GM12872 (cell line): ENCODE data around the gene PTRH2.
A peak's percentile ranks its signal among the peaks of the same experiment; 100 is the strongest.

Experiments used
- TF ChIP-seq, protein P1 (sequence below): IDR thresholded peaks from 3 replicates; pipeline ENCODE4 v1.5.1; 2011; ENCODE audit warnings: low read depth, mild to moderate bottlenecking, low read length, moderate library complexity; ENCODE audit not compliant: insufficient read depth

Gene PTRH2

DNA sequence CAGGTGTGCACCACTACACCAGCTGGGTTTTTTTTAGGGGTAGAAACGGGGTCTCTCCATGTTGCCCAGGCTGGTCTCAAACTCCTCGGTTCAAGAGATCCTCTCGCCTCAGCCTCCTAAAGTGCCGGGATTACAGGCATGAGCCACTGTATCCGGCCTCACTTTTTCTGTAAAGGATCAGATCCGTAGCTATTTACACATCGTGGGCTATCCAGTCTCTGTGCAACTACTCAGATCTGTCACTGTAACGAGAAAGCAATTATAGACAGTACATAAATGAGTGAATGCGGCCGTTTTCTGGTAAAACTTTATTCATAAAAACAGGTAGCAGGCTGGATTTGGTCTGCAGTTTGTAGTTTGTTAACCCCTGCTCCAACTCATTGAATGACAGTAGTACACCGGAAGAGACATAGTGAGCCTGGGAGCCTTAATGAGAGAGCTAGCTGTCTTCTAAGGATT, 44.8 kb upstream of the PTRH2 start:
- TF ChIP-seq, protein P1, sequence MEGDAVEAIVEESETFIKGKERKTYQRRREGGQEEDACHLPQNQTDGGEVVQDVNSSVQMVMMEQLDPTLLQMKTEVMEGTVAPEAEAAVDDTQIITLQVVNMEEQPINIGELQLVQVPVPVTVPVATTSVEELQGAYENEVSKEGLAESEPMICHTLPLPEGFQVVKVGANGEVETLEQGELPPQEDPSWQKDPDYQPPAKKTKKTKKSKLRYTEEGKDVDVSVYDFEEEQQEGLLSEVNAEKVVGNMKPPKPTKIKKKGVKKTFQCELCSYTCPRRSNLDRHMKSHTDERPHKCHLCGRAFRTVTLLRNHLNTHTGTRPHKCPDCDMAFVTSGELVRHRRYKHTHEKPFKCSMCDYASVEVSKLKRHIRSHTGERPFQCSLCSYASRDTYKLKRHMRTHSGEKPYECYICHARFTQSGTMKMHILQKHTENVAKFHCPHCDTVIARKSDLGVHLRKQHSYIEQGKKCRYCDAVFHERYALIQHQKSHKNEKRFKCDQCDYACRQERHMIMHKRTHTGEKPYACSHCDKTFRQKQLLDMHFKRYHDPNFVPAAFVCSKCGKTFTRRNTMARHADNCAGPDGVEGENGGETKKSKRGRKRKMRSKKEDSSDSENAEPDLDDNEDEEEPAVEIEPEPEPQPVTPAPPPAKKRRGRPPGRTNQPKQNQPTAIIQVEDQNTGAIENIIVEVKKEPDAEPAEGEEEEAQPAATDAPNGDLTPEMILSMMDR, result no peak

DNA sequence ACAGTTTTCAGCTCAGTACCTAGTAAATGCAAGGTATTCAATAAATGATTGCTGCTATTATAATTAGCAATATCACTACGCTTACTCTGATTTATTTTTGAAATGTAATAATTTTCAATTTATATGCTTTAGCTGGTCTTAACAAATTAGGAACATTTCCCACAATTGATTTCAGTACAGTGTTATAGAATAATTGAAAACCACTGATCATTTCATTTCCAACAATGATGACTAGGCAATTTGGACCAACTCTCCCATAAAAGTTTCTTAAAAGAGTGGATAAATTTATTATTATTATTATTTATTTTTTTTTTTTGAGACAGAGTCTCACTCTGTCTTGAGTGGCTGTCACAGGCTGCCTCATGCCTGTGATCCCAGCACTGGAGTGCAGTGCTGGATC, 41.4 kb upstream of the PTRH2 start:
- TF ChIP-seq, protein P1, result no peak

DNA sequence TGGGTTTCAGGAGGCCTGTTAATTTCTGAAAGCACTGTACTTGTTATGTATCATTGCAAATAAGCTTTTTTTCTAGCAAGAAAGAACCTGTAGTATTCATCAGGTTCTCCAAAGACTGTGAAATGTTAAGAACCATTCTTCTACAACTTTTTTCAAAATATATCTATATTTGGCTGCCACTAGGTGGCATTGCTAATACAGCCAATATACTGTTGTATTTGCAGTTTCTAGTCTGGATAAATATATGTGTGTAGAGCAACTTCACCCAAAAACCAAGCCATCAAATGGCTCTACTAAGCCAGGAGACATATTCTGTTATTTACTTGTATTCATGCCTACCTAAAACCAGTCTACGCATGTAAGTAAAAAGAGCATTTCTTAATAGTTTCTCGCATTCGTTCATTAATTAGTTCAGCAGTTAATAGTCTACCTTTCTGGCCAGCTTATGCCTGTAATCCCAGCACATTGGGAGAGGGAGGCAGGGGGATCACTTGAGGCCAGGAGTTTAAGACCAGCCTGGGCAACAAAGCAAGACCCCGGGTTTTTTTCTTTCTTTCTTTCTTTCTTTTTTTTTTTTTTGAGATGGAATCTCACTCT, 39.7 kb upstream of the PTRH2 start:
- TF ChIP-seq, protein P1, result peak; percentile 56

DNA sequence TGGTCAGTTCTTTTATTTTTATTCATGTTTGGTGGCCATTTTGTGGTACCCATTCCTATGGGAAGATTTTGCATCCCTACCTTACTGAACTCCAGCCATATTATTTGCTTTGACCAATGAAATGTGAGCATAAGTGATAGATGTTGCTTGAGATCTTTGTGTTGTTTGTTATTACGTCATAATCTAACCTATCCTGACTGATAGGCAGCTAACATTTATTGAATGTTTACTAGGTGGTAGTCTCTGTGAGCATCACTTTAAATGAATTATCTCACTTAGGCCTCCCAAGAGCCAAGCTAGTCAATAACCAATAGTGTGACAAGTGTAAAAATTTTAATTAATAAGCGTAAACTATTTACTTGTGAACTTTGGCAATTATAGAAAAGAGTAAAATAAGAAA, 37.8 kb upstream of the PTRH2 start:
- TF ChIP-seq, protein P1, result no peak

DNA sequence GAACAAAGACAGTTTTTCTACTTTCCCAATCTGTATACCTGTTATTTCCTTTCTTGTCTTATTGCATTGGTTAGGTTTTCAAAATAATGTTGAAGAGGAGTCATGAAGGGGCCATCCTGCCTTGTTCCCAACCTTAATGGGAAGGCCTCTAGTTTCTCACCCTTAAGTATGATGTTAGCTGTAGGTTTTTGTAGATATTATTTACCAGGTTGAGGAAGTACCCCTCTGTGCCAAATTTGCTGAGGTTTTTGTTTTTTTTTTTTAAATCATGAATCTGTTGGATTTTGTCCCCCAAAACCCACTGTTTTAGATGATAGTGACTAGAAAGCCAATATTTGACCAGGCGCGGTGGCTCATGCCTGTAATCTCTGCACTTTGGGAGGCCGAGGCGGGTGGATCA, 36.6 kb upstream of the PTRH2 start:
- TF ChIP-seq, protein P1, result no peak

DNA sequence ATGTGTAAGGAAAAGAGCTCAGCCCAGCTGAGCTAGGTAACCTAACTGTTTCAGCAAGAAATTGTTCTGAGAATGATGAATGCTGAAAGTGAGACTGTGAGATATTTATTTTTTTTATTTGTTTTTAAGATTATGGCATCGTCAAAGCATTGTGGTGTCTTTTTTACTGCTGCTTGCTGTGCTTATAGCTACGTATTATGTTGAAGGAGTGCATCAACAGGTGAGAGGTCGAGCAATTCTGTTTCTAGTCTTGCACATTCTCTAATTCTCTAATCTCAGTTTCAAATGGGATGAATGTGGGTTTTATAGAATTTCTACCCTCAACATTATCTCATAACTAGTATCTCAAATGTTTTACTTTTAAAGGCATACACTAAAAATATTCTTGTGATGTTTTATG, 30.1 kb upstream of the PTRH2 start:
- TF ChIP-seq, protein P1, result no peak

DNA sequence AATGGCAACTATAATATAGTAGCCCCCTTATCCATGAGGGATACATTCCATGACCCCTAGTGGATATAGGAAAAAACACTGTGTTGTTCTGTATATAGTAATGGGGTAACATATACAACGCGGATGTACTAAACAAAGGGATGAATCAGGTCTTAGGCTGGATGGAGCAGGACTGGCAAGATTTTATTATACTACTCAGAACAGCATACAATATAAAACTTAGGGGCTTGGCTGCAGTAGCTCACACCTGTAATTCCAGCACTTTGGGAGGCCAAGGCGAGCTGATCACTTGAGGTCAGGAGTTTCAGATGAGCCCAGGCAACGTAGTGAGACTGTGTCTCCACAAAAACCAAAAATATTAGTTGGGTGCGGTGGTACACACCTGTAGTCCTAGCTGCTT, 27.0 kb upstream of the PTRH2 start:
- TF ChIP-seq, protein P1, result no peak

DNA sequence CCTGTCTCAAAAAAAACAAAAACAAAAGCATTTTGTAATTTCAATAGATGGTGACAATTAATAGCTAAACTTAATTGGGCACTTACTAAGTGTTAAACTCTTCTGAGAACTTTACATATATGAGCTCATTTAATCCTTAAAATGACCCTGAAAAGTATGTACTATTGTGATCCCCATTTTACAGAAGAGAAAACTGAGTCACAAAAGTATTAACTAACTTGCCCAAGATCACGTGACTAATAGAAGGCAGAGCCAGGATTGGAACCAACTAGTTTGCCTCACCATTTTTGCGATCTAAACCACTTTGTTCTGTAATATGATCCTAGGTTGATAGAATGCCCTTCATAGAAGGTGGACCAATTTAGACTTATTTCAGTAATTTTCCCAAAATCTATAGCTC, 26.5 kb upstream of the PTRH2 start:
- TF ChIP-seq, protein P1, result no peak
